NCI-H2107 treated with DMSO at 0.1 percent for 48 hours (cell line): ENCODE measurements around the gene LGALSL.

Experiments used
- DNase-seq: peaks from one replicate; lab custom pipeline; 2025; ENCODE audit not compliant: unreplicated experiment; lab: John Stamatoyannopoulos, UW

Gene LGALSL

DNA sequence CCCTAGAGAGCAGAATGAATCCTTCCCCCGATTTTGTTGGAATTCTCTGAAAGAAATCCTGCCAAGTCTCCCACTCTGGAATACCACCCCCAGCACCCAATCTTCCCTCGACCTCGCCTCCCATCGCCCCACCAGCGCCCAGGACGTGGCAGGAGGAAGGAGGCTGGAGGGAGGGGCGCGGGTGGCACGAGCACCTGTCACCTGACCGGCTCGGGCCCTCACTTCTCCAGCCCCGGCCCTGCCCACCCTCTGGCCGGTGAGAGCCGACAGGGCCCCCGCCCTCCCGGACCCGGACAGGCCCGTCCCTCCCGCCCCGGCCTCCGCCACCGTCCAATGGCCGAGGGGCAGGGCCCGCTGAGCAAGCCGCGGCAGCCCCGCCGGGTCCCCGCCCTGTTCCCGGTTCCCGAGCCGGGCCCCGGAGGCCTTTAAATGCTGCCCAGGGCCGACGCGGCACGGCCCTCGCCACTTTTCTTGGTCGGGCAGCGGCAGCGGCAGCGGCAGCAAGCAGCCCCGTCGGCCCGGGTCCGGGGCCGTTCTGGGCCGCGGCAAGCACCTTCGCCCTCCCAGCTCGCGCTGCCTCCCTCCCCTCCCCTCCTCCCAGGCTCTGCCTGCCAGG lies at the start of gene LGALSL:
Gene LGALSL (plus strand): TSS at position 393 of the 616 bp plus-strand sequence. CDS start 384 bp downstream, outside the sequence.
- DNase-seq: no peak

DNA sequence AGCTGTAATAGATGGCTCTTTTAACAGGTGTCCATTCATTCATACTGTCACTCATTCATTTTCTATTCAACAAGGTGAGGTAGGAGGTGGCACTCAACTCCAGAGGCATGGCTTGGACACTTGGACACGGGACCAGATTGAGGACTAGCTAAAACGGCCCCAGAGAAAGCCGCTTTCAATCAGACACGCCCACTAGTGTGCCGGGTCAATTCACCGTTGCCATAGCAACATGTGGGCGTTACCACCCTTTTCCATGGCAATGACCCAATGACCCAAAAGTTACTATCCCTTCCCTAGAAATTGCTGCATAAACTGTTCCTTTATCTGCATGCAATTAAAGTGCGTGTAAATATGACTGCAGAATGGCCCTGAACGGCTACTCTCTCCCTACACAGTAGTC lies 49.2 kb upstream of the LGALSL start:
- DNase-seq: no peak

DNA sequence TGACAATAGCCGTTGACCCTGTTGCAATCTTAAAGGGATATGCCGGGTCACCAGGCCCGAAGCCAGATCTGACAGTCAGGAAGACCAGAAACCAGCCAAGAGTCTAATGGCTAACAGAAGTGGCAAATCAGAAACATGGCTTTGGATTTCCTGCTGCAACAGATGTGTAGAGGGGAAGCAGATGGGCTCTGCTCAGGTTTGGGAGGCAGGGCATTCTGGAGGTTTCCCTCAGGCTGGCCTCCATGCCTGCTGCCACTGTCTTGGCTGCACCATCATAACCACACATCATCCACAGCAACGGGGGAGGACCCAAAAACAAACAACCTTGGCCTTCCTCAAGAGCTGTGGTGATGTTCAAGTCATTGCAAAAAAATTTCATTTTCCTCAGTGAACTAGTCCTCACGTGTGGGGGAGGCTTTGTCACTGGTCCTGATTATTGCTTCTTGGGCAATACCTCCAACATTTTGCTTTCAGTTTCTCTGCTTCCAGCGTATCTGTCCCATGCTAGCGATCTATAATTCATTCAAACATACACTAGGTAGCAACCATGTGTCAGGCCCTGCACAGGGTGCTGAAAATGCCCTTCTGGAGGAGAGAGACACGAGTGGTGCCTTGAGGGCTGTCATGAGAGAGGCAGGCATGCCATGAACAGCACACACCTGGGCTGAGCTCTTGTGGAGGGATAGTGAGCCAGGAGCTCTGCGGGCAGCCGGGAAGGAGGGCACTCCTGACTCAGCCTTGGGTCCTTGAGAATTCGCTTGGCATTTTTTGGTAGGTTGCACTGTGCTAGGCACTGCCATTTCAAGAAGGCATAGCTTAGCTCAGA lies 48.2 kb upstream of the LGALSL start:
- DNase-seq: no peak

DNA sequence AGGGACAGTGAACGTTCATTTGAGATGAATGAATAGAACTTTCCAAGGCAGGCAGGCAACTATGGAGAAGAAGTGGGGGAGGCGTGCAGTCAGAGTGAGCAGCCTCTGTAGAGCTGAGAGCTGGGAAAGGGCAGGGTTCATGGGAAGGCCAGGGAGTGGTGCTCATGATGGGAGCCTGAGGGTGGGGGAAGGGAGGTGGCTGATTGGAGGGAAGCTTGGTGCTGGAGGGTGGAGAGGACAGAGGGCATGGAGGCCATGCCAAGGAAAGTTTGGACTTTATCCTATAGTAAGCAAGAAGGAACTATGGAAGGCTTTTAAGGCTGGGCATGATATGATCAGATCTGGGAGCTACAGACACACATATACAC lies 47.6 kb upstream of the LGALSL start:
- DNase-seq: no peak

DNA sequence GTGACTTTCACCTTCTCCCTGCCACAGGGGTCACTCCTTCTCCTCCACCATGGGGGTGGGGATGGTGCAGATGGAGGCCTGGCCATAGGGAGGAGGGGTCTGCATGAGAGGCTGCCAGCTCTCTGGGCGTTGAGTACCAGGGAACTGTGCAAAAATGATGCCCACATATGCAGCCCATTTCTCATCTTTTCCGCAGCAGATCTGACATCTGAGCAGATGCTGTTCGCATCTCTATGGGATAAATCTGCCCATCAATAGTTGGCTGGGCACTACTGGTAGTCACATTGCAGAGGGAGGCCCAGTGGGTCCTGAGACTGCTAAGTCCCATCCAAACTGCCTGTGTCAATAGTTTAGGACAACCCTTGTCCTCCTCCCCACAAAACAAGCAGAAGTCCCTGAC lies 45.9 kb upstream of the LGALSL start:
- no peak for DNase-seq

DNA sequence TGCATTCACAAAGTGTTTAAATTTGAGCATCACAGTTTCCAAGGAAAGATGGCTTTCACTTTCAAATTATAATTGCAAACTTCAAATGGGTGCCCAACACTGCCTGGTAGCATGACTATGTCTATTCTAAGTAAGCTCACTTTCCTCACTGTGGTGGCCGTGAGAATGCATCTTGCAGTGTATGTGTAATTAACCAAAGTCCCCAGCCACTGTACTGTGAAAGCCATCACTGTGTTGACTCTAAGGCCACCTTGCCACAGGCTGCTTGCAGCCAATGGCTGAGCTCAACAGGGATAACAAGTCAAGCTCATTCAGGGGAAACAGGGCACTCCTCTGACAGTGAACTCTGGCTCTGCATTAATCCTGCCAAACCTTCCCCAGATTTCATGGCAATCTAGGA lies 43.3 kb upstream of the LGALSL start:
- no peak for DNase-seq

DNA sequence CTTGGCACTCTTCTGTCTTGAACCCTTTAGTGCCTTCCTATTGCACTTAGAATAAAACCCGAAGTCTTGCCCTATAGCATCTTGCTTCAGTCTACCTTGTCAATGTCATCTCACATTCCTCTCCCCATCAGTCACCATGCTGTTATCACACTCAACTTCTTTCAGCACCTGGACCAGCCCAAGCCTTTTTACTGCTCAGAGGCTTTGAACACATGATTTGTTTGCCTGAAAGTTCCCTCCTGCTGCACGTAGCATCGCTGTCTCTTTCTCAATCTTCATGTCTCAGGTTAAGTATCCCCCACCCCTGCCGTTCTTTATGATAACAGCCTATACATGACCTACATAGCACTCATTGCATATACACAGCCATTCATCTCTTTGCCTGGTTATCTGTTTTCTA lies 41.3 kb upstream of the LGALSL start:
- DNase-seq: no peak

DNA sequence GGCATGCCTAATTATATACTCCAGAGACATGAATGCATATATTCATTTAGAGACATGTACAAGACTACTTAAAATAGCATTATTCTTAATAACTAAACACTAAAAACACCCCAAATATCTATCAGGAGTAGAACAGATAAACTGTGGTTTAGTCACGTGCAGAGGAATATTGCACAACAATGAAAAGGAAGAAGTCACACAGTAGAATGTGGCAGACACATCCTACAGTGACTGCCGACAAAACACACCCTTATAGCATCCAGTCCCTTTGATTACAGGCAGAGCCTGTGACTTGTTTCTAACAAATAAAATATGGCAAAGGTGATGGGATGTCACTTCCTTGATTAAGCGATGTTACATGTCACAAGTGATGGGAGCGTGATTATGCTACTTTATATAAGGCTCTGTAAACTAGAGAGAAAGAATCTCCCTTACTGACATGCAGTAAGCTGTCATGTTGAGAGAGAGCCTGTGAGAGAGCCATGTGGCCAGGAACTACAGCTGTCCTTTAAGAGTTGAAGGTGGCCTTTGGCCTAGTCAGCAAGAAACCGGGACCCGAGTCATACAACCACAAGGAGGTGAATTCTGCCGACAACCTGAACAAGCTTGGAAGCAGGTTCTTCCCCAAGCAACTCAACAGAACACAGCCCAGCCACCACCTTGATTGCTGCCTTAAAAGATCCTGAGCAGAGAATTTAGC lies 39.1 kb upstream of the LGALSL start:
- DNase-seq: no peak

DNA sequence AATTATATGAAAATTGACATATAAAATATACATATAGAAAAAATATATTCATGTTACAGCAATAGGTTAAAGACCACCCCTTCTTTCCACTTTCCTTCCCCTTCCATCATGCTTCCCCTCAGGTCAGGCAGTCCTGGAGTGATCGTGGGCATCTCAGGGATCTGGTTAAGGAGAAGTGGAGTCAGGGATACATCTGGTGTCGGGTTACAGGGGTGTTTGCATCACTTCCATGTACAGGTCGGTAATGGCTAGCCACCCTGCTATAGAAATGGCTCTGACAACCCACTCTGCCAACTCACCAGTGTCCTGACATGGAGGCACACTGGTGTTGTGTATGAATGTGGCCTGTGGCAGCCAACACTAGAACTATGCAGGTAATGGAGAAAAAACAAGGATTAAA lies 36.3 kb upstream of the LGALSL start:
- DNase-seq: no peak

DNA sequence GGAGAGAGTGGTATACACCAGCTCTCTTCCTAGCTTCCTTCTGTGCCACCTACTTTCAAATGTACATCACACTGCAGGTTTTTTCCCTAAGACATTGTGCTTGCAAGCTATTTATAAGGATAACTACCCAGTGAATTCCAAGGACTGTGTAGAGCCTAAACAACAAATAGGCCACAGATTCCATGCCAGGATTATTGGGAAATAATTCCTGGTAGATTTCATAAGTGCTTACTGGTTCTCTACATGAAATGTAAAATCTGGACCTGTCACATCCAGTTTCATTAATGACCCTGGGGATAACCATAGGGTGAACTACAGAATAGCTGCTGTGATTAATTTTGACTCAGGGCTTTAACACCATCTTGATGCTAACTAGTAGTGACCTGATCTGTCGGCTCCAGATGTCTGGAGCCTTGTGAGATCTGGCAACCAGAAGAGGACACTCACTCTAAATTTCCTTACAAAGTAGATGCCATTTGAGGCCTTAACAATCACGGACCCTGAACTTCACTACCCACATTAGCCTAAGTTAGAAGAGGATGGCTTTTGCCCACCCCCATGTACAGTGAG lies 34.3 kb upstream of the LGALSL start:
- no peak for DNase-seq

DNA sequence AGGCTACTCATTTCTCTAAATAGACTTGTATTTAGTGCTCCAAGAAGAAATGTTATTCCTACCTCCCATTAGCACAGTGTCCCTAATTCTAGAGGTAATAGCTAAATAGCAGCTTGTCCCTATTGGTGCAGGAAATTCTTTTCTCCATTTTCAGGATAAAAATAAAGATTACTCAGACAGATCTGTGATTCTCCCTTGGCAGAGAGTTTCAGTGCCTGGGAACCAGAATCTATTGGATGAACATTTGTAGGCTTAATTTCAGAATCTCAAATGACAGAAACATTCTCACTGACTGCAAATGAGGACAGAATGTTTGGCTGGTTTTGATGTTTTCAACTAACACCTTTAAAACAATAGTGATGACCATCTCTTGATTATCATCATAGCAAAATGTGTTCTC lies 33.3 kb upstream of the LGALSL start:
- DNase-seq: no peak

DNA sequence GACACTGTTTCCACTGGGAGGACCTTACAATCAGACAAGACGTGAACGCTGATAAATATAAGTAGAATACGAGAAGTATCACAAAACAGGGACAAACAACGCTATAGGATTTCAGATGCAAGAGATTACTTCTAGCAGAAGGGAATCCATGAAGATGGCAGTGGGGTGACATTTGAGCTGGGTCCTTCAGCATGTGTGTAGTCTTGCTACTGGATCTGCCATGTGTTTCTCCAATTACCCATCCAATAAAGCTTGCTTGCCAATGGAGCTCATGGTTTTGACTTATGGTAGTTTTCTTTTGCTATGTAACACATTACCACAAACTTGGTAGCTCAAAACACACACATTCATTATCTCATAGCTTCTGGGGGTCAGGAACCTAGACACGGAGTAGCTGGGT lies 32.8 kb upstream of the LGALSL start:
- DNase-seq: no peak

DNA sequence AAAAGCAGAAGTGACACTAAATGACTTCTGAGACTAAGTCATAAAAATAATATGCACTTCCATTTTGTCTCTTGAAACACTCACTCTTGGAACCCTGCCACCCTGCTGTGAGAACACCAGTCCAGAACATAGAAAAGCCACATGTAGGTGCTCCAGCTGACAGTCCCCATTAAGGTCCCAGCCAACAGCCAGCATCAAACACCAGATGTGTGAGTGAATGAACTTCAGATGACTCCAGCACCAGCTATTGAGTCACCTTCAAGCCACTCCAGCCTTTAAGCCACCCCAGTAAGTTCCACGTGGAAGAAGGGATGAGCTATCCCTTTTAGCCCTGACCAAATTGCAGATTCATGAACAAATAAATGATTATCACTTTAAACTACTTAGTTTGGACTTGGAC lies 31.5 kb upstream of the LGALSL start:
- no peak for DNase-seq

DNA sequence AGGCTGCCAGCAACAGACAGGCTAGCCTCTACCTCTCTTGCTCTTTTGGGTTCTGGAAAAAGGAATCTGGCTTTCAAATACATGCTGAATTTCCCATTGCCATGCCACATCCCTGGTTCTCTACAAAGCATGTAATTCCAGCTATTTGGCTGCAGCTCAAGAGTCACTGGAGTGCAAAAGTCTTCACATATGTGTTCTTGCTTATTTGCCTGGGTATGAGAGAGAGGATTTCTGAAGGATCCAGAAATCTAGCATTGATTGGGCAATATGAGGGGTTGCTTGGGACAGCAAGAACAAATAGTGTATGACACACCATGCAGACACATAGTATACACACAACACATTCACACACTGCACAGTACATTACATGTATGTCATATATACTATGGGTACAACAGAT lies 30.7 kb upstream of the LGALSL start:
- DNase-seq: no peak

DNA sequence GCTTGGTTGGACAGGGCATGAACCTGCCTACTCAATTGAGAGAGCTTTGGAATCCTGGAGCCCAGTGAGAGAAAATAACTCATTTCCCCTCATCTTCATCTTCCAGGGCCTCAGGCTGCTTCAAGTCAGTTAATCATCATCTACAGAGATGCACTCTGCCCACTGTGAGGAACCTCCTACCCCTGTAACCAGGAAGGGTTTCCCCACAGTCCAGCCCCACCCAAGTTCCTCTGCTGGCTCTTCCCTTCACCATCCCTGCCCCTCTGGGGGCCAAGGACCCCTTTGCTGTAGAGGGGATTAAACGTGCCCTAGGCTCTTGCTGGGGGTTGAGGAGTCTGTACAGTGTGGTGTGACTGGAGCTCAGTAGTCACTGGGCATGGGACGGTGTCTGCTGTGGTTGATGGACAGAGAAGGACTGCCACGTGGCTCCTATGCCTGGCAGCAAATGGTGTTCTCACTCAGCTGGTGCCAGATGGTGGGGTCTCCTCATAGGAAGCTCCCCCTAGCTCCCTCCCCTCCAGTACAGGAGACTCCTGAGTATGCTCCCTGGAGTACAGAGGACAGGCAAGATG lies 29.5 kb upstream of the LGALSL start:
- no peak for DNase-seq

DNA sequence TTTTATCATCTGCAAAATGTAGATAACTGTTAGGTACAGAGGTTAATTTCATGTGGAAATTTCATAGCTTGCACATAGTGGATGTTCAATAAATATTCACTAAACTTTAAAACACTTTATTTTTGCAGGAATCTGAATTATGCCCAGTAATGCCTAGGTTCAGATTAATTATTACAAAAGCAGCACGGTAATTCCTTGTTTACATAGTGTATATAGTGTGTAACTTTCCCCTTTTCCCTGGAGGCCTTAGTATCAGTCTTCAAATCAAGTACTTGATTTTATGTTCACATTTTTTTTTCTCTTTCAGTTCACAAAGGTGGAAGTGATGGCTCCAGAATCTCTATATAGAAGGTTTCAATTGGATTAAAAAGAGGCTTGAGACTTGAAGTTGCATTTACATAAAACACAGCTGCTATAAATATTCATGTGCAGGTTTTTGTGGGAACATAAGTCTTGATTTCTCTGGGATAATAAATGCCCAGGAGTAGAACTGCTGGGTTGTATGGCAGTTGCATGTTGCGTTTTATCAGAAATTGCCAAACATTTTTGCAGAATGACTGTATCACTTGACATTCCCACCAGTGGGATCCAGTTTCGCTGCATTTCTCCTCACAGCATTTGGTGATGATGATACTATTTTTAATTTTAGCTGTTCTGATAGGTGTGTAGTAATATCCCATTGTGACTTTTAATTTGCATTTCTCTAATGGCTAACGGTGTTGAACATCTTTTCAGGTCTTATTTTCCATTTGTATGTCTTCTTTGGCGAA lies 27.6 kb upstream of the LGALSL start:
- peak; percentile 12 for DNase-seq

DNA sequence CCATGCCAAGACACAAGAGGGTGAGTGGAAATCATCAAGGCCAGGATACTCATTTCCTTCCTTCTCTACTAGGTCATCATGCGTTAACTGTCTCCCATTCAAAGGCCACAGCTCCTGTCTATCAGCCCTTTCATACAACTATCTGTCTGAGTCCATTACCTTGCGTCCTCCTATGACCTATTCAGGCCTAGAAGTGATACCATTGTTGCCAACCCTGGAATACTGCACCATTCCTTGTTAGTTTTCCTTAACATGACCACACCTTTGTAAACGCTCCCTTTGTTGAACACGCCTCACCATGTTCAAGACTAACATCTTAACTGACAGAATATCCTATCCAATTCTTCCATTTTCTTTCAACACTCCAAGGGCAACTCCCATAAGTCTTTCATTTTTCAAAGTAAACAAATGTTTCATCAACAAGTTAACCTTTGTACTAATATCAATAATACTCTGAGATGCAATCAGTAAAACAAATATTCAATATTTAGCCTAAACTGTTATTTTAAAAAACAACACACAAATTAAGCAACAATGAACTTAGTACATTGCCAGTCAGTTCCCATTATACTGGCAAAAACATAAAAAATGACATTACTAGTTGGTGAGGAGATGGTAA lies 19.8 kb upstream of the LGALSL start:
- no peak for DNase-seq

DNA sequence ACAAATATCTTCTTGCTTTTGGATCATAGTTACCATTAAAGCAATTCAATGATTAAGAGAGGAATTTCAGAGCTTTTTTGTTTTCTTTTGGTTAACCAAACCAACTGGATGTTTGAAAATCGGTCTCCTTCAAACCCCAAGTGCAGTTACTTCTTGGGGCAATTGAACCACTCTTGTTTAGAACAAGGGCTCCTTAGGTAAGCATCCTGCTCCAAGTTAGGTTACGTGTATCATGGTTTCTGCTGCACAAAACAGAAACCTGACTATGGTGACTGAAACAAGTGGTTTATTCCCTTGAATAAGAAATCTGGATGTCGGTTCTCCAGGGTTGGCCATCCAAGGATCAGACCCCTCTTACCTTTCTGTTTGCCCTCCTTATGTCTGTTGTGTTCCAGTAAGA lies 16.1 kb upstream of the LGALSL start:
- no peak for DNase-seq

DNA sequence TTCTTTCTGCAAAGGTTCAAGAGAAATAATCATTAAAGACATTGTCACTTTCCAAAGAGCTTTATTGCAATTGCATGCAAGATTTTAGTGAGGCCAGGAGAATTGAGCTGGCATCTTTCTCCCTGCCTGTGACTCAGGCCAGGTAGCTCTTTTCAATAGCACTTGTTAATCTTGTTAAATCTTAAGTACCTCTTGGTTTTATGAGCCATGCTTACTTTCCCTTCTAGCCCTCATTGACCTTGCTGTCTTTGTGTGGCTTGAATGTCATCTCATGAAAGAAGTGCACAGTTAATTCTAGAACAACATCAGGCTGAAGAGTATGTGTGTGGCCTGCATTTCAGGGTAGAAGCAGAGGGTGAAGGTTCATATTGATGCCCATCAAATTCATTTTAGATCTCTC lies 14.8 kb upstream of the LGALSL start:
- no peak for DNase-seq

DNA sequence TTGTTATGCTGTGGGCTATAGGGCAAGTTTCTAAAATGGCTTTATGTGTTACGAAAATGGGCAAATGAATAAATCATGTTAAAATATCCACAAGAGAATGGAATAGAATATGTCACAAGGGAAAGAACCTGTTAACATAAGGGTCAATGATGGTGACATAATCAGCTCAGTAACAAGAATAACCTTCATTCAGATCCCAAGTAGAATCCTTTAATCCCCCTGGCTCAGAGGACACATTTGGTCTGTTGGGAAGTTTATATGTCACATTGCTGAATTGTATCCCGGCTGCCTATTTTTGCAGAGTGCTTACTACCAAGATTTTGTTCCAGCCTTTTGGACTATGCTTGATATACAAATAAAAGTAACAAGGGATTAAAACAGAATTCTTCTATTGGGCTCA lies 13.1 kb upstream of the LGALSL start:
- DNase-seq: no peak
